ENCODE data around the gene SKAP1.

DNA sequence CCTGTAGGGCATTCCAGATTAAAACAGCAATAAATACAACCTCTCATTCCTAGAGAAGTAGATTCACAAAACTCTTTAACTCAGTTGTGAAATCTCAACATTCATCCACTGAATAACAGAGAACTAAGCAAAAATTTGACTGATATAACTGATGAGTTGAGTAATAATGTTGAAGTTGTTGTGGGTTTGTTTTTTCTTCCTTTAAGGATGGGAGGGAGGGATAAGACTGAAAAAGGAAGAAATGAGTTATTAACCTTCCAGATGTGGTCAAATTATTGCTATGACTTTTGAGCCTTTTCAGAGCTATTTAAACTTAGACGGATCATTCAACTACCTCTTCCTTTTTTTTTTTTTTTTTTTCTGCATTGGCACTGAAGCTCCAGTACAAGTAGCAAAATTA lies 38.6 kb downstream of the SKAP1 start:
- TF ChIP-seq POLR2A (IDR thresholded peaks at IDR 0.05; ENCODE audit: low read length) = no peak
- no peak for TF ChIP-seq GATA1 (IDR thresholded peaks at IDR 0.05; ENCODE audit: low read depth, low read length)

All from erythroblast (primary cell).